Astrocyte (in vitro differentiated cells and primary cell): ENCODE data around the gene RBM19.

Experiments
- EZH2 ChIP-seq: IDR thresholded peaks from 2 replicates; pipeline ENCODE4 v1.6.1; 2012; ENCODE audit warnings: mild to moderate bottlenecking, low read length, inconsistent platforms; ENCODE audit not compliant: insufficient read depth
- TF ChIP-seq, protein P1 (sequence below): IDR thresholded peaks from 2 replicates; pipeline ENCODE4 v1.5.1; 2011; ENCODE audit warnings: low read depth, mild to moderate bottlenecking, inconsistent platforms, low read length, moderate library complexity; ENCODE audit not compliant: insufficient read depth

DNA sequence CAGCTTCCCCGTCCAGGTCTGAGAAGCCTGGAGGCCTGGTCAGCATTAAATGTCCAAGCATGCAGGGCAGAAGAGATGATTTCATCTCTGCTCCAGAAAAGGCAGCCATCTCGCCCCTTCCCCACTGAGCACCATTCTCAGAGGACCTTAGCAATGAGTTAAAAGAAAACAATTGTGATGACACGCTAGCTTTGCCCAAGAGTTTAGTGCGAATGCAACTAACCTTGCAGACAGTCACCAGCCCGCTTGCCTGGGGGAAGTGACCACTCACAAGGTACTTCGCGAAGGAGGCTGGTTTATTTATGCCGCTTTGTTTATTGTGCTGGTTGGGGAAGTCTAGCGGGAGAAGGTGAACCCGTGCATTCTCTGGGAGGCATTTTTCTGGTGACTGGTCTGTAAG, 170.7 kb downstream of the RBM19 start:
- no peak for TF ChIP-seq EZH2
- TF ChIP-seq, protein P1, sequence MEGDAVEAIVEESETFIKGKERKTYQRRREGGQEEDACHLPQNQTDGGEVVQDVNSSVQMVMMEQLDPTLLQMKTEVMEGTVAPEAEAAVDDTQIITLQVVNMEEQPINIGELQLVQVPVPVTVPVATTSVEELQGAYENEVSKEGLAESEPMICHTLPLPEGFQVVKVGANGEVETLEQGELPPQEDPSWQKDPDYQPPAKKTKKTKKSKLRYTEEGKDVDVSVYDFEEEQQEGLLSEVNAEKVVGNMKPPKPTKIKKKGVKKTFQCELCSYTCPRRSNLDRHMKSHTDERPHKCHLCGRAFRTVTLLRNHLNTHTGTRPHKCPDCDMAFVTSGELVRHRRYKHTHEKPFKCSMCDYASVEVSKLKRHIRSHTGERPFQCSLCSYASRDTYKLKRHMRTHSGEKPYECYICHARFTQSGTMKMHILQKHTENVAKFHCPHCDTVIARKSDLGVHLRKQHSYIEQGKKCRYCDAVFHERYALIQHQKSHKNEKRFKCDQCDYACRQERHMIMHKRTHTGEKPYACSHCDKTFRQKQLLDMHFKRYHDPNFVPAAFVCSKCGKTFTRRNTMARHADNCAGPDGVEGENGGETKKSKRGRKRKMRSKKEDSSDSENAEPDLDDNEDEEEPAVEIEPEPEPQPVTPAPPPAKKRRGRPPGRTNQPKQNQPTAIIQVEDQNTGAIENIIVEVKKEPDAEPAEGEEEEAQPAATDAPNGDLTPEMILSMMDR = no peak
